MM.1S (cell line): Measurements from ENCODE around the gene HES1.
A peak's percentile ranks its signal among the peaks of the same experiment; 100 is the strongest.

Source experiments
- DNase-seq: peaks from one replicate; pipeline ENCODE4 v3.0.0-alpha.2; 2015
- H2AFZ ChIP-seq: fragments of 300-600 bp; sonication (generic); 2 replicates; pipeline ENCODE4 v1.6.0; 2016; ENCODE audit warnings: antibody characterized with exemption, low read length
- H3F3A ChIP-seq: fragments of 300-600 bp; sonication (generic); 2 replicates; pipeline ENCODE4 v1.6.1; 2016; ENCODE audit warnings: mild to moderate bottlenecking, antibody characterized with exemption, low read length, moderate library complexity, mixed read lengths; ENCODE audit not compliant: insufficient read depth
- H3K27ac ChIP-seq: fragments of 300-600 bp; sonication (generic); 2 replicates; pipeline ENCODE4 v1.5.1; 2016; ENCODE audit warnings: mild to moderate bottlenecking, low read length
- H3K27me3 ChIP-seq: fragments of 300-600 bp; sonication (generic); replicated peaks from 2 replicates; pipeline ENCODE4 v1.6.0; 2016; ENCODE audit warnings: low read length; ENCODE audit not compliant: insufficient read depth
- H3K36me3 ChIP-seq: fragments of 300-600 bp; sonication (generic); replicated peaks from 2 replicates; pipeline ENCODE4 v1.6.1; 2016; ENCODE audit warnings: mild to moderate bottlenecking, low read length, mixed read lengths; ENCODE audit not compliant: insufficient read depth
- H3K4me1 ChIP-seq: fragments of 300-600 bp; sonication (generic); 2 replicates; pipeline ENCODE4 v1.6.1; 2016; ENCODE audit warnings: low read length, mixed read lengths
- H3K4me2 ChIP-seq: fragments of 300-600 bp; sonication (generic); 2 replicates; pipeline ENCODE4 v1.6.0; 2016; ENCODE audit warnings: low read depth, low read length
- H3K4me3 ChIP-seq: fragments of 300-600 bp; sonication (generic); 2 replicates; pipeline ENCODE4 v1.5.1; 2016; ENCODE audit warnings: low read length, mixed read lengths
- H3K79me2 ChIP-seq: fragments of 300-600 bp; sonication (generic); 2 replicates; pipeline ENCODE4 v1.6.1; 2016; ENCODE audit warnings: mixed run types, low read length, mixed read lengths
- H3K9ac ChIP-seq: fragments of 300-600 bp; sonication (generic); 2 replicates; pipeline ENCODE4 v1.6.1; 2016; ENCODE audit warnings: low read length, mixed read lengths
- H3K9me2 ChIP-seq: fragments of 300-600 bp; sonication (generic); replicated peaks from 2 replicates; pipeline ENCODE4 v1.6.1; 2016; ENCODE audit warnings: mild to moderate bottlenecking, low read length, mixed read lengths; ENCODE audit not compliant: insufficient read depth
- H3K9me3 ChIP-seq: fragments of 300-600 bp; sonication (generic); replicated peaks from 2 replicates; pipeline ENCODE4 v1.6.1; 2016; ENCODE audit warnings: mild to moderate bottlenecking, low read length, mixed read lengths; ENCODE audit not compliant: insufficient read depth
- H4K20me1 ChIP-seq: fragments of 300-600 bp; sonication (generic); 2 replicates; pipeline ENCODE4 v1.6.1; 2016; ENCODE audit warnings: mild to moderate bottlenecking, low read length, moderate library complexity, mixed read lengths; ENCODE audit not compliant: insufficient read depth
- CTCF ChIP-seq: fragments of 300-600 bp; sonication (generic); IDR thresholded peaks from 2 replicates; pipeline ENCODE4 v1.5.1; 2016; ENCODE audit warnings: antibody characterized with exemption, low read length, mixed read lengths
- EZH2 ChIP-seq: fragments of 300-600 bp; sonication (generic); optimal IDR thresholded peaks from 2 replicates; pipeline ENCODE3; 2017; ENCODE audit warnings: low read depth, mild to moderate bottlenecking, antibody characterized with exemption, low read length, mixed read lengths
- EZH2phosphoT487 ChIP-seq: fragments of 300-600 bp; sonication (generic); IDR thresholded peaks from 2 replicates; pipeline ENCODE4 v1.6.1; 2018; ENCODE audit warnings: antibody characterized with exemption, low read length

Gene HES1

DNA sequence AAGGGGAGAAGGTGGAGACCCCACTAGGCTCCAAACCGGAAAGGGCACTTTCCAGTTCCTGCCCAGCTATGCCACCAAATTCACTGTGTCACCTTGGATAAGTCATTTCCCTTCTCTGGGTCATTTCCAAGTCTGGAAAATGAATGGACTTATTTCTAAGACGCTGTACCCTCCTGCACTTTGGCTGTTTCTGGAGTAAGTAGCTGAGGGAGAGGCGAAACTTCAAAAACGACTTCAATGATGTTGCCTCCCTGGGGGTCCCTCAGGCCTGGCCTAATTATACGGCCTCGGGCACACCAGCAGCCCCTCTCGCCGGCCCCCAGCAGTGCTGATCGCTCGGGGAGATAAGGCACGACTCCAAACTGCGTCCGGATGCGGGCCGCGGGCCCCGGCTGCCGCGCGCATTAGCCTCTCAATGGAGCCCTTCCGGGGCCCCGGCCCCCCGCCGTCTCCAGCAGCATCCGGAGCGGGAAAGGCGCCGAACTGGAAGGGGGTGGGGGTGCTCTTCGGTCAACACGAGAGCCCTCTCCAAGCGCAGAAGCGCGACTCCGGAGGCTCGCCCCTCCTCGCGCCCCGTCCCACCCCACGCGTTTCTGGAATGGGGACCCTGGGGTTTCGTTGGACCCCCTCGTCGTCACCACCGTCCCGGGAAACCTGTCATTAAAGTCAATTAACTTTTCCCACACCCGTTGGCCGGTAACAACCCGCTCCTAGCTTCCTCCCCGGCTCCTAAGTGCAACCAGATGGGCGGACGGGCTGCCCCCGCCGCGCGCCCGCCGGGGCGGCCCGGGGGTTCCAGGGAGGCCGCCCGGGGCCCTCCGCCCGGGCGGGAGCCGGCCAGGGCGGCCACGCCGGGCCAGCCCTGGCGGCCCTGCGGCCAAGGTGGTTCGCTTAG, 4.8 kb downstream of the HES1 start:
- peak overlapping the region; percentile 33; the same call in 1 of the 2 replicates for H3K9ac ChIP-seq
- peak overlapping the region; percentile 33; the same call in 1 of the 2 replicates for H3K4me2 ChIP-seq
- peaks cover 37% of the 10 kb centered on the region for H3K4me1 ChIP-seq
- H3K36me3 ChIP-seq, result no peaks in the 10 kb centered on the region
- no peaks in the 10 kb centered on the region for H3K9me3 ChIP-seq
- H3K9me2 ChIP-seq, result no peaks in the 10 kb centered on the region
- H3K4me3 ChIP-seq, result peak overlapping the region; percentile 12; the same call in 1 of the 2 replicates
- H4K20me1 ChIP-seq, result no peaks in the 10 kb centered on the region
- peak overlapping the region; percentile 42; the same call in 1 of the 2 replicates for H3K27ac ChIP-seq
- no peak for DNase-seq
- H3F3A ChIP-seq, result peaks cover 56% of the 10 kb centered on the region
- no peaks in the 10 kb centered on the region for H3K27me3 ChIP-seq
- 0 out of 2 replicates have a peak, but pooled peaks cover 6% of the 10 kb centered on the region for H3K79me2 ChIP-seq
- TF ChIP-seq EZH2 (no peak), EZH2phosphoT487 (no peak), CTCF (no peak)
- no peak overlapping the region for H2AFZ ChIP-seq

GRCh38 chr3:194141415-194142155, 5.6 kb downstream of the HES1 start:
- Histone ChIP-seq H3K9me3 (no peaks in the 10 kb centered on the region), H3K9me2 (no peaks in the 10 kb centered on the region), H3K27me3 (no peaks in the 10 kb centered on the region), H3K4me1 (peaks cover 37% of the 10 kb centered on the region), H3K4me3 (peak overlapping the region; percentile 26; the same call in 1 of the 2 replicates), H3K27ac (peak overlapping the region; percentile 81), H3F3A (peaks cover 47% of the 10 kb centered on the region), H3K4me2 (peak overlapping the region; percentile 63), H2AFZ (peak overlapping the region; percentile 45), H4K20me1 (no peaks in the 10 kb centered on the region), H3K36me3 (no peaks in the 10 kb centered on the region), H3K9ac (peak overlapping the region; percentile 83), H3K79me2 (0 out of 2 replicates have a peak, but pooled peaks cover 6% of the 10 kb centered on the region)
- peak; percentile 90 for DNase-seq
- no peak for TF ChIP-seq CTCF
- TF ChIP-seq EZH2phosphoT487, result no peak
- TF ChIP-seq EZH2, result no peak

GRCh38 chr3:194142156-194142910, 6.4 kb downstream of the HES1 start:
- peak overlapping the region; percentile 45 for H2AFZ ChIP-seq
- no peaks in the 10 kb centered on the region for H4K20me1 ChIP-seq
- H3F3A ChIP-seq, result peaks cover 40% of the 10 kb centered on the region
- no peak for DNase-seq
- H3K9me3 ChIP-seq, result no peaks in the 10 kb centered on the region
- H3K4me3 ChIP-seq, result peak overlapping the region; percentile 26; the same call in 1 of the 2 replicates
- peak overlapping the region; percentile 83 for H3K9ac ChIP-seq
- peaks cover 37% of the 10 kb centered on the region for H3K4me1 ChIP-seq
- H3K79me2 ChIP-seq, result no peaks in the 10 kb centered on the region
- no peaks in the 10 kb centered on the region for H3K9me2 ChIP-seq
- H3K4me2 ChIP-seq, result peak overlapping the region; percentile 63
- H3K27me3 ChIP-seq, result no peaks in the 10 kb centered on the region
- TF ChIP-seq EZH2phosphoT487, result no peak
- no peak for TF ChIP-seq EZH2
- TF ChIP-seq CTCF, result no peak
- H3K36me3 ChIP-seq, result no peaks in the 10 kb centered on the region
- H3K27ac ChIP-seq, result peak overlapping the region; percentile 81
